Stimulated activated naive CD8-positive, alpha-beta T cell treated with anti-CD3 and anti-CD28 coated beads, Interleukin-15, Interleukin-2, amounts not matched to agents 100 ng/mL and 50 ng/mL, for 24 hours (primary cell): ENCODE data around the gene DPAGT1.
A peak's percentile ranks its signal among the peaks of the same experiment; 100 is the strongest.

Experiments used
- H3K27ac Mint-ChIP-seq: one replicate; pipeline ENCODE4 v1.8.0; 2021; ENCODE audit warnings: mild to moderate bottlenecking, mixed read lengths
- H3K27me3 Mint-ChIP-seq: one replicate; pipeline ENCODE4 v1.8.0; 2021; ENCODE audit warnings: mixed read lengths
- H3K36me3 Mint-ChIP-seq: one replicate; pipeline ENCODE4 v1.8.0; 2021; ENCODE audit warnings: low read depth, mixed read lengths
- H3K4me1 Mint-ChIP-seq: one replicate; pipeline ENCODE4 v1.8.0; 2021; ENCODE audit warnings: low read depth, mixed read lengths
- H3K4me3 Mint-ChIP-seq: one replicate; pipeline ENCODE4 v1.8.0; 2021; ENCODE audit warnings: mild to moderate bottlenecking, mixed read lengths
- H3K9me3 Mint-ChIP-seq: one replicate; pipeline ENCODE4 v1.8.0; 2021; ENCODE audit warnings: mixed read lengths

DPAGT1 gene

DNA sequence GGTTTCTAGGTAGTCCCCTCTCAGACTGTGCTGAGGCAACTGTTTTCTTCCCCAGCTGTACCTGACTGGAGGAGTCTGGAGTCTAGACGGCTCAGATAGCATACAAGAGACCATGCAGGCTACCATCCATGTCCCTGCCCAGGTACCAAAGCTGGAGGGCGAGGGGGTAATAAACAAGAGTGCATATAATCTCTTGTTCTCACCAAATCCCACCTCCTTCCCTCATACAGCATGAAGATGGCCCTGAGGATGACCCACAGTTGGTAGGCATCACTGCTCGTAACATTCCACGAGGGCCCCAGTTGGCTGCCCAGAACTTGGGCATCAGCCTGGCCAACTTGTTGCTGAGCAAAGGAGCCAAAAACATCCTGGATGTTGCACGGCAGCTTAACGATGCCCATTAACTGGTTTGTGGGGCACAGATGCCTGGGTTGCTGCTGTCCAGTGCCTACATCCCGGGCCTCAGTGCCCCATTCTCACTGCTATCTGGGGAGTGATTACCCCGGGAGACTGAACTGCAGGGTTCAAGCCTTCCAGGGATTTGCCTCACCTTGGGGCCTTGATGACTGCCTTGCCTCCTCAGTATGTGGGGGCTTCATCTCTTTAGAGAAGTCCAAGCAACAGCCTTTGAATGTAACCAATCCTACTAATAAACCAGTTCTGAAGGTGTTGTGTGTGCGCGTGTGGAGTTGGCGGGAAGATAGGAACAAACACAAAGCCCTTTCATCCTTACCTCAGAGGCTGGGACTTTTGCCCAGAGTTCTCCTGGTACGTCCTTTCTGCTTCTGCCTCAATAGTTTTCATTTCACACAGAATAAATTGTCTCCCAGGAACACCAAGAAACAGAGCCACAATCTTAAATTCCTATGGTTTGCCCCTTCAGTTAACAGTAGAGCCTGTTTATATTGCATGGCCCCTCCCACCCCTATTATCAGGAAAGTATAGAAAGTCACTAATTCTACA is 8.5 kb downstream of the DPAGT1 start:
- Mint-ChIP-seq H3K36me3 (peaks cover 48% of the 10 kb centered on the region), H3K27me3 (no peaks in the 10 kb centered on the region), H3K4me3 (peak overlapping the region; percentile 92), H3K4me1 (peaks cover 37% of the 10 kb centered on the region), H3K27ac (peak overlapping the region; percentile 82), H3K9me3 (no peaks in the 10 kb centered on the region)

DNA sequence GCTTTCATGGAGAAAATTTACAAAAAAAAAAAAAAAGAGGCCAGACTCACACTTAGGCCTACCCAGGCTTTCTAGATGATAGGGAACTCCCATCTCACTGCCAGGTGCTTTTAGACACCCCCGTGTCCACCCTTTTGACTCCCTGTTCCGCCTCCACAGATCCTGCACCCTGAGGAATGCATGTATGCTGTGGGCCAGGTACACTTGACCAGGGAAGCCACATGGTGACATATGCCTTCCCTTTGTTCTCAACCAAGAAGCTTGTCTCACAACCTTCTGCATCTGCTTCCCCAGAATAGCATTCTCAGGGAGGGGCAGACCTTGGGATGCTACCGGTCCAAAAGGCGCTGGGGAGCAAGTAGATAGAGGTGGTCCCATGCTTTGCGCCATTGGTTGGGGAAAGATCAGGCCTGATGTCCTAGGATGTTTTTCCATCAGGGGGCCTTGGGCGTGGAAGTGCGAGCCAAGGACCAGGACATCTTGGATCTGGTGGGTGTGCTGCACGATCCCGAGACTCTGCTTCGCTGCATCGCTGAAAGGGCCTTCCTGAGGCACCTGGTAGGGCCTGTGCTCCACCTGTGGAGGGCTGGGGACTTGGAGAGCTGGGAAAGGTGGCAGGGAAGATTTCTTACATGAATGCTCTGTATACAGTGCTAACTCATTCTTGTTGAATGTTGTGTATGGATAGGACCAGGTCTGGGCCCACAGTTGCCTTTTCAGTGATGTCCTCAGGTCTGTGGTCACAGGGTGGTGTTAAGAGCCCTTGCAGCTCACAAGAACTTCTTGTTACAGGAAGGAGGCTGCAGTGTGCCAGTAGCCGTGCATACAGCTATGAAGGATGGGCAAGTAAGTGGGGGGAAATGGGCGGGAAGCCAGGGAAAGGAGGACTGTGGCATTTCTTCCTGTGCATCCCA is 9.4 kb downstream of the DPAGT1 start:
- H3K4me3 Mint-ChIP-seq = peak overlapping the region; percentile 92
- no peaks in the 10 kb centered on the region for H3K27me3 Mint-ChIP-seq
- H3K27ac Mint-ChIP-seq = peak overlapping the region; percentile 60
- no peaks in the 10 kb centered on the region for H3K9me3 Mint-ChIP-seq
- H3K4me1 Mint-ChIP-seq = peaks cover 43% of the 10 kb centered on the region
- peaks cover 39% of the 10 kb centered on the region for H3K36me3 Mint-ChIP-seq

DNA sequence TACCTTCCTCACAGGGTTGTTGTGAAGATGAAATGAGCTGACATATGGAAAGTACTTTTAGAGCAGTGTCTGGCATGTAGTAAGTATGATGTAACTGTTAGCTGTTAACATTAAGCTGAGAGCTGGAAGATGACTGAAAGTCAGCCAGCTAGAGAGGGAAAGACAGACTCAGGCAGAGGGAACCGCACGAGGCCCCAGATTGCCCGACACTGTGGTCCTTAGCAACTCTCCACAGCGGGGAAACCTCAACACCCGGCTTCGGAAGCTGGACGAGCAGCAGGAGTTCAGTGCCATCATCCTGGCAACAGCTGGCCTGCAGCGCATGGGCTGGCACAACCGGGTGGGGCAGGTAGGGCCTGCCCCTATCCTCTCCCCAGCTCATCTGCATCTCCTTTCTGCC is 10.5 kb downstream of the DPAGT1 start:
- Mint-ChIP-seq H3K27ac (no peak overlapping the region), H3K4me3 (no peak overlapping the region), H3K9me3 (no peaks in the 10 kb centered on the region), H3K27me3 (no peaks in the 10 kb centered on the region), H3K36me3 (peaks cover 30% of the 10 kb centered on the region), H3K4me1 (peaks cover 47% of the 10 kb centered on the region)

DNA sequence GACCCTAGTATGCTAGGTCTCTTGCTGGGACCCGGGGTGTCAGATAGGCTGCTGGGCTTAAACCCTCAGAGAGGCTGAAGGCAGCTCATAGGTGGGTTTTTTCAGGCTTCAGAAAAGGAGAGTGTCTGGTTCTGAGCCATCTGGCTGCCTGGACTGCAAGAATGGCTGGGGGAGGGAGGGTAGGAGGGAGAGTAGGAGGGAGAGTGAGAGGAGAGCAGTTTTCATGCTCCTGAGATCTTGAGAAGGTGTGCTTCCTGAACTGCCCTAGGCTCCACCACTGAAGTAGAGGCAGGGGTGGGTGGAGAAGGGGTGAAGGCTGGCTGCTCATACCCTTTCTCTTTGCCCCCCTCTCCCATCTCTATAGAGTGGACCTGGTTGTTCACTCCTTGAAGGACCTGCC is 12.3 kb downstream of the DPAGT1 start:
- no peaks in the 10 kb centered on the region for H3K9me3 Mint-ChIP-seq
- H3K4me3 Mint-ChIP-seq = no peak overlapping the region
- peaks cover 52% of the 10 kb centered on the region for H3K4me1 Mint-ChIP-seq
- H3K36me3 Mint-ChIP-seq = peaks cover 25% of the 10 kb centered on the region
- no peak overlapping the region for H3K27ac Mint-ChIP-seq
- no peaks in the 10 kb centered on the region for H3K27me3 Mint-ChIP-seq

DNA sequence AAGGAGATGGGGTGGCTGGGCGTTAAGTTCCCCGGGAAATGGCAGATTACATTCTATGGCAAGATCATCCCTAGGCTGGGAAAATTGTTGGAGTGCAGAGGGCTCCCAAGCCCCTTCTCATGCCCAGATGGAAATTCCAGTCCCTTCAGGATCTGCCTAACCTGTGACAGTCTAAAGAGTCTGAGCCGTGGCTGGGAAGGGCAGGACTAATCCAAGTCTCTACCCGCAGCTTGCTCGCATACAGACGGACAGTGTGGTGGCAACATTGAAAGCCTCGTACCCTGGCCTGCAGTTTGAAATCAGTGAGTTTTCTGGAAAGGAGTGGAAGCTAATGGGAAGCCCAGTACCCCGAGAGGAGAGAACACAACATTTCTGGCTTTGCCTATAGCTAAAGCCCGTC is 13.2 kb downstream of the DPAGT1 start:
- no peak overlapping the region for H3K4me3 Mint-ChIP-seq
- H3K27me3 Mint-ChIP-seq = no peaks in the 10 kb centered on the region
- no peaks in the 10 kb centered on the region for H3K9me3 Mint-ChIP-seq
- H3K4me1 Mint-ChIP-seq = peaks cover 48% of the 10 kb centered on the region
- peaks cover 17% of the 10 kb centered on the region for H3K36me3 Mint-ChIP-seq
- no peak overlapping the region for H3K27ac Mint-ChIP-seq

DNA sequence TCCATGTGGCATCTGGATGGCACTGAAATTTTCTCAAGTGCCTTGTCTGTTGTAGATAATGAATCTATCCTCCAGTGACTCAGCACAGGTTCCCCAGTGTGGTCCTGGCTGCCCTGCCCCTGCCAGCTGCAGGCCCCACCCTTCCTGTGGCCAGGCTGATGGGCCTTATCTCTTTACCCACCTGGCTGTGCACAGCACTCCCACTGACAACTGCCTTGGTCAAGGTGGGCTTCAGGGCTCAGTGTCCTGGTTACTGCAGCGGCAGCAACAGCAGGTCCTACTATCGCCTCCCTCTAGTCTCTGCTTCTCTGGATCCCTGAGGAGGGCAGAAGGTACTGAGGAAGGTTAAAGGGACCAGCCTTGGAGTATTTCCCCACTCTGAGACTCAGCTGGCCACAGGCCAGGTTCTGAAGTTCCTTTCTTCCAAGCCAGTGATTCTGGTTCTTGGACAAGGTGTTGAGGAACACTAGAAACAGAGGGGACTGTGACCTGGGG is 13.9 kb downstream of the DPAGT1 start:
- Mint-ChIP-seq H3K9me3 (no peaks in the 10 kb centered on the region), H3K4me3 (no peak overlapping the region), H3K4me1 (peaks cover 42% of the 10 kb centered on the region), H3K27me3 (no peaks in the 10 kb centered on the region), H3K36me3 (peaks cover 13% of the 10 kb centered on the region), H3K27ac (no peak overlapping the region)

DNA sequence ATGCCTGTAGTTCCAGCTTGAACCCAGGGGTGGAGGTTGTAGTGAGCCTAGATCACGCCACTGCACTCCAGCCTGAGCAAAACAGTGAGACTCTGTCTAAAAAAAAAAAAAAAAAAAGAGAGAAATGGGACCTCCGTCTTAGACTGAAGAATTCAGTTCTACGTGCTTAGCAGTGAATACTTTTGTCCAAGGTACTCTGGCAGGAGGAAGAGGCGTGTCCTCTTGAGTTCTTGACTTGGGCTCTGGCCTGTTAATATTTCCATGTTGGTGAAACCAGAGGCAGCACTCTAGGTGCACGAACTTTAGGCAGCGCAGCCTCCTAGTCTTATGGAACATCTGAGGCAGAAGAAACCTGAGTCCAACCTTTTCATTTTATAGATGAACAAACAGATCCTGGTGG is 14.5 kb downstream of the DPAGT1 start:
- Mint-ChIP-seq H3K4me3 (peak overlapping the region; percentile 18), H3K4me1 (peaks cover 35% of the 10 kb centered on the region), H3K27ac (peak overlapping the region; percentile 9), H3K9me3 (no peaks in the 10 kb centered on the region), H3K36me3 (peaks cover 9% of the 10 kb centered on the region), H3K27me3 (no peaks in the 10 kb centered on the region)

DNA sequence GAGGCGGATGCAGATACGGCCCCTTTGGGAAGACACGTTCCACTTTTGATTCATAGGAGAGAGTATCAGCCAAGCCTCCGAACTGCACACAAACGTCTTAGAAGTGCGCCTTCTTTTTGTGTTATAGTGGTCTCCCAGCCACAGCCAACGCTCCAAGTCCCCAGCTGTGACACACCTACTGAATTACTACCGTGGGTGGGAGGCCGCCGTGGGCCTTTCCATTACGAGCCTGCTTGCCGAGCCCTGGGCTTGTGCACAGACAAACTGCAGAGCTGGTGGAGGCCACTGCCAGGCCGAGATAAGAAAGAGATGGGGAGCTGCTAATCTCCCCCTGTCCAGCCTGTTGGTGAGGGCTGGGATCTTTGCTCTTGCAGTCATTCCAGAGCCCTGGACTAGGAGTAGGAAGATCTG is 16.2 kb downstream of the DPAGT1 start:
- H3K9me3 Mint-ChIP-seq = no peaks in the 10 kb centered on the region
- peaks cover 20% of the 10 kb centered on the region for H3K36me3 Mint-ChIP-seq
- peaks cover 30% of the 10 kb centered on the region for H3K4me1 Mint-ChIP-seq
- peak overlapping the region; percentile 96 for H3K27ac Mint-ChIP-seq
- no peaks in the 10 kb centered on the region for H3K27me3 Mint-ChIP-seq
- H3K4me3 Mint-ChIP-seq = peak overlapping the region; percentile 98

DNA sequence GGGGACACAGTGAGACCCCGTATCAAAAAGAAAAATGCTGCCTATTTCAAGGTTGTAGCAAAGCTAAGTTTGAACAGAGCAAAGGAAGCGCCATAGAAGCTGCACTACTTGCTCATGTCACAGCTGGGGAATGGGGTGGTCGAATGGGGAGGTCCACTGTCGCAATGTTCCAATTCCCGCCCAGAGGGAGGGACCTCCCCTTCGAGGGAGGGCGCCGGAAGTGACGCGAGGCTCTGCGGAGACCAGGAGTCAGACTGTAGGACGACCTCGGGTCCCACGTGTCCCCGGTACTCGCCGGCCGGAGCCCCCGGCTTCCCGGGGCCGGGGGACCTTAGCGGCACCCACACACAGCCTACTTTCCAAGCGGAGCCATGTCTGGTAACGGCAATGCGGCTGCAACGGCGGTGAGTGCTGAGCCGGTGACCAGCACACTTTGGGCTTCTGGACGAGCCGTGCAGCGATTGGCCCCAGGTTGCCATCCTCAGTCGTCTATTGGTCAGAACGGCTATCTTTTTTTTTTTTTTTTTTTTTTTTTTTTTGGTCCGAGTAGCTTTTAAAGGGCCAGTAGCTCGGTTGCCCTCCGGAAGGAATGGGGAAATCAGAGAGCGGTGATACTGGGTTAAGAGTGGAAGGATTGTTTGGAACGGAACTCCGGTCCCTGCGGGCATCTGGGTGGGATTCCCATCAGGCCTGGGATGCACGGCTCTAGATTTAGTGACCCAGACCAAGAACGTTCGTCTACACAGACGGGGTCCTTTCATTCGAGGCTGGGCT is 16.8 kb downstream of the DPAGT1 start, which contains the start of gene HMBS:
Gene HMBS, plus strand, starts transcription at position 219 of the 774 bp plus-strand sequence. Its CDS starts 153 bp downstream, at position 372.
- Mint-ChIP-seq H3K27me3 (no peaks in the 10 kb centered on the region), H3K4me1 (peaks cover 30% of the 10 kb centered on the region), H3K4me3 (peak within 1 kb of the TSS; percentile 98)

DNA sequence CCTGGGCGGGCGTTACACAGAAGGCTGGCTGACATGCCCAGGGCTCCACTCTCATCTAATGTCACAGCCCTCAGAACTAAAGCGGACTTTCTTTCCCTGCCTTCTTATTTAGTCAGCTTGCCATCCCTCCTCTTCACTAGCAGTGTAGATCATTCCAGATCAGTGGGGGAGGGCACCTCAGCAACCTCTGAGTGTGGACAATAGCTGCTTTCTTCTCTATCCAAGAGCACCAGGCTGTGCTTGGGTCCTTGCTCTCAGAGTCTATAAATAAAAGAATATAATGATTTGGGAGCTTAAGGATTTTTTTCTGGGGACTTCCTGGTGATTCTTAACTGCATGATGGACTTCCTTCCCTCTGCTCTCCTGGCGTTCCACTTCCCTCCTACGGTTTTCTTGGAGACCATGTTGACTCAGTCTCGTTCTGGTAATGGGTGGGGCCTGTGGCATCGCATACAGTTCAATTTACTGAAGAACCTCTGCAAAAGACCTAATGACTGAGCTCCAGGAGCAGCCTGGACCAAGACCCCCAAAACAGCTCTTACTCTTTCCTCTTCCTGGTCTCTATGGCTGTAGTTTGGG is 19.9 kb downstream of the DPAGT1 start:
- H3K9me3 Mint-ChIP-seq = no peaks in the 10 kb centered on the region
- H3K4me3 Mint-ChIP-seq = no peak overlapping the region
- peak overlapping the region; percentile 43 for H3K27ac Mint-ChIP-seq
- peaks cover 44% of the 10 kb centered on the region for H3K36me3 Mint-ChIP-seq
- peaks cover 19% of the 10 kb centered on the region for H3K4me1 Mint-ChIP-seq
- H3K27me3 Mint-ChIP-seq = no peaks in the 10 kb centered on the region

More for the DNA sequence above, 16.8 kb downstream of the DPAGT1 start, which contains the start of gene HMBS:
- Mint-ChIP-seq H3K36me3 (peaks cover 20% of the 10 kb centered on the region), H3K27ac (peak within 1 kb of the TSS; percentile 96), H3K9me3 (no peaks in the 10 kb centered on the region)

DNA sequence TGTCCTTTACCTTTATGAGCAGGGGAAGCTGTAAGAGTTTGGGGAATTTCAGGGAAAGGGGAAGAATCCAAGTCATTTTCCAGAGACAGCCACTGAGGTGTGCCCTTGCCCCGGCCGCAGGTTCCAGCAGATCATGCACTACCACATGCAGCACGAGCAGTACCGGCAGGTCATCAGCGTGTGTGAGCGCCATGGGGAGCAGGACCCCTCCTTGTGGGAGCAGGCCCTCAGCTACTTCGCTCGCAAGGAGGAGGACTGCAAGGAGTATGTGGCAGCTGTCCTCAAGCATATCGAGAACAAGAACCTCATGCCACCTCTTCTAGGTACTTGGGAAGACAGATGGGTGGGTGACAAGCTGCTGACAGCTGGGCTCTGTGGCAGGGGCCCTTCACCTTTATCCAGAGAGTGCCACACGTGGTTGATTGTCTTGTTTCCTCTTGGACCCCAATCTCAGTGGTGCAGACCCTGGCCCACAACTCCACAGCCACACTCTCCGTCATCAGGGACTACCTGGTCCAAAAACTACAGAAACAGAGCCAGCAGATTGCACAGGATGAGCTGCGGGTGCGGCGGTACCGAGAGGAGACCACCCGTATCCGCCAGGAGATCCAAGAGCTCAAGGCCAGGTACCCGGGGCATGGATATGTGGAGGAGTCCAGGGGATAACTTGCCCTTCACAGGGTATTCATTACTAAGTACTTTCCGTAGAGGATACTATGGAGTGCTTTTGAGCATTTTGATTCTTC is 22.8 kb downstream of the DPAGT1 start:
- Mint-ChIP-seq H3K4me3 (no peak overlapping the region), H3K27me3 (no peaks in the 10 kb centered on the region), H3K36me3 (peaks cover 46% of the 10 kb centered on the region), H3K9me3 (no peaks in the 10 kb centered on the region), H3K4me1 (no peaks in the 10 kb centered on the region), H3K27ac (no peak overlapping the region)

DNA sequence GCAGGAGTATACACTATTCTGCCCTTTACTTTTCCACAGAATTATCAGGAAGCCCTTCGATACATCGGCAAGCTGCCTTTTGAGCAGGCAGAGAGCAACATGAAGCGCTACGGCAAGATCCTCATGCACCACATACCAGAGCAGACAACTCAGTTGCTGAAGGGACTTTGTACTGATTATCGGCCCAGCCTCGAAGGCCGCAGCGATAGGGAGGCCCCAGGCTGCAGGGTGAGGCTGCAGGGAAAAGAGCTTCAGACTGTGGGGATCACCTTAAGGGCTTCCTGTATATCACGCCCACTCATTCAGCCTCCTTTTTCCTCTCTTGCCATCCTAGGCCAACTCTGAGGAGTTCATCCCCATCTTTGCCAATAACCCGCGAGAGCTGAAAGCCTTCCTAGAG is 23.8 kb downstream of the DPAGT1 start:
- no peak overlapping the region for H3K4me3 Mint-ChIP-seq
- peaks cover 53% of the 10 kb centered on the region for H3K36me3 Mint-ChIP-seq
- no peak overlapping the region for H3K27ac Mint-ChIP-seq
- no peaks in the 10 kb centered on the region for H3K4me1 Mint-ChIP-seq
- no peaks in the 10 kb centered on the region for H3K9me3 Mint-ChIP-seq
- H3K27me3 Mint-ChIP-seq = no peaks in the 10 kb centered on the region

DNA sequence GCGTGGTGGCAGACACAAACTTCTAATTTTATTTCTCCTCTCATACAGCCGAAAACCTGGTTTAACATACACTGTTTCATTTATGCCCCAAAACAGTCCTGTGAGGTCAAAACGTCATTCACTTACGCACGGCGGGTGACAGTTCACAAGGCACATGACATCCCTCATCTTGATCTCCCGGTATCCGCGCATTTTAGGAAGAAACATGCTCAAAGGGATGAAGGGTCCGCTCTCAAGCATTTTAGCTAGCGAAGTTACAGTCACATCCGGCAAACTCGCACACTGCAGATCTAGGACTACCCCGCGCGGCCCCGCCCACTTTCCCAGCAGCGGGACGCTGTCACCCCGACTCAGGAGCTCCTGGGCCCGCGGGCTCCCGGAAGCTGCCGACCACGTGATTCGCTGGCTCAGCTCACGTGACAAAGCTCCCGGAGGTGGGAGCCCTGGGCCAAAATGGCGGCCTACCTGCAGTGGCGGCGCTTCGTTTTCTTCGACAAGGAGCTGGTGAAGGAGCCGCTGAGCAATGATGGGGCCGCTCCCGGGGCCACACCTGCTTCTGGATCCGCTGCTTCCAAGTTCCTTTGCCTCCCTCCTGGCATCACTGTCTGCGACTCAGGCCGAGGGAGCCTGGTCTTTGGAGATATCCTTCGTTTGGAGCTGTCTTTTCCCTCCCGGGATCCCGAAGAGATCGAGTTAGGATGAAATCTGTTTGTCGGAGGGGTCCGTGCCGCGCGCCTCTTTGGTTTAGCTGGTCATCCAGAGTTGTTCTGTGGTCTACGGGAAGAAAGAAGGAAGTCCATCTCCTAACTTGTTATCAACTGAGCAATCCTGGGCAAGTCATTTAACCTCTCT is 34.1 kb downstream of the DPAGT1 start, which contains the start of gene VPS11:
Gene VPS11, plus strand, starts transcription at position 448 of the 852 bp plus-strand sequence. Its CDS starts 6 bp downstream, at position 454.
- peaks cover 48% of the 10 kb centered on the region for H3K4me1 Mint-ChIP-seq
- no peaks in the 10 kb centered on the region for H3K27me3 Mint-ChIP-seq
- peaks cover 25% of the 10 kb centered on the region for H3K36me3 Mint-ChIP-seq
- H3K4me3 Mint-ChIP-seq = peak within 1 kb of the TSS; percentile 100
- H3K27ac Mint-ChIP-seq = peak within 1 kb of the TSS; percentile 96
- no peaks in the 10 kb centered on the region for H3K9me3 Mint-ChIP-seq
